ENCODE results near the gene MFRP.

- TF ChIP-seq CTCF (conservative IDR thresholded peaks at IDR 0.05 in 1 of 2, IDR thresholded peaks at IDR 0.05 in 1 of 2; ENCODE audit: low read depth in 1 of 2, low read length in 2 of 2) (no peak), EZH2 (IDR thresholded peaks at IDR 0.05; ENCODE audit: low read length, missing control alignments) (no peak)
Observed at GRCh38 chr11:119338965-119339588, 7.4 kb downstream of the MFRP start.
